ENCODE data around the gene DNAH10. TPM values are rescaled to one million over a fixed set of nuclear protein-coding genes. Genes with fewer than 3 reads are reported as not detected.

Gene DNAH10
- total RNA-seq, 1 donor from 2014 or later = 1.0 TPM

GRCh38 chr12:123850246-123851134, 88.4 kb downstream of the DNAH10 start:
- H3K27ac Mint-ChIP-seq = no peak overlapping the region
- no peak for TF ChIP-seq CTCF (IDR thresholded peaks at IDR 0.05; ENCODE audit: unreplicated experiment)
- H3K4me1 Mint-ChIP-seq (ENCODE audit: low read depth) = no peaks in the 10 kb centered on the region
- H3K4me3 Mint-ChIP-seq (ENCODE audit: low read depth) = no peak overlapping the region
- H3K27me3 Mint-ChIP-seq = peaks cover 12% of the 10 kb centered on the region
- H3K9me3 Mint-ChIP-seq (ENCODE audit: low read depth) = no peaks in the 10 kb centered on the region
- no peak for DNase-seq (ENCODE audit: low spot score, unreplicated experiment)
- H3K36me3 Mint-ChIP-seq (ENCODE audit: insufficient read depth) = no peaks in the 10 kb centered on the region

DNA sequence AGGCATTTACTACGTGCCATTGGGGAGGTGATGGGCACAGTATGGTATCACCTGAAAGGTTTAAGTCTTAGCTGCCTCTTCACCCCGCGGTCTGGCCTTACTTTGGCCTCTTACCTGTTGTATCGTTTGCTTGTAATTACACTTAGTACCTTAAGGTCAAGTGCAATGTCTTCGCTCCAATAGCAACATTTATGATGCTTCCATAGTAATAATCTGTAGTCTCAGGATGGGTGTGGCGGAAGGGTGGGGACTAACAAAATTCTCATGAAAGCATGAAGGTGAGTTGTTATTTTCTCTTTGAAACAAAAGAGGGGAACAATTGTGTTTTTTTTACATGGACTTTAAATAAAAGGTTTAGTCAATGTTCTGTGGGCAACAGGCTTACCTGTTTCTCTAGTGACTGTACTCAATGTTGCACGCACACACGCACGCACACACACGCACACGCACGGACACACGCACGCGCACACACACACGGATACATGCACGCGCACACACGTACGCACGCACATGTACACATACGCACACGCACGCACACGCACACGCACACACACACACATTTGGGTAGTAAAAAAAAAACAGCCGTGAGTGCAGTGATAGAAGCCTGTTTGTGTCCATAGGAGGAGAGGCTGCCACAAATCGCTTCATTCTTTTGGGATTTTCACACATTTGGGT, 91.4 kb downstream of the DNAH10 start:
- no peaks in the 10 kb centered on the region for H3K9me3 Mint-ChIP-seq (ENCODE audit: low read depth)
- DNase-seq (ENCODE audit: low spot score, unreplicated experiment) = no peak
- peak overlapping the region; percentile 22 for H3K27ac Mint-ChIP-seq
- peaks cover 13% of the 10 kb centered on the region for H3K27me3 Mint-ChIP-seq
- H3K4me3 Mint-ChIP-seq (ENCODE audit: low read depth) = no peak overlapping the region
- H3K36me3 Mint-ChIP-seq (ENCODE audit: insufficient read depth) = no peaks in the 10 kb centered on the region
- H3K4me1 Mint-ChIP-seq (ENCODE audit: low read depth) = no peaks in the 10 kb centered on the region
- TF ChIP-seq CTCF (IDR thresholded peaks at IDR 0.05; ENCODE audit: unreplicated experiment) = no peak

DNA sequence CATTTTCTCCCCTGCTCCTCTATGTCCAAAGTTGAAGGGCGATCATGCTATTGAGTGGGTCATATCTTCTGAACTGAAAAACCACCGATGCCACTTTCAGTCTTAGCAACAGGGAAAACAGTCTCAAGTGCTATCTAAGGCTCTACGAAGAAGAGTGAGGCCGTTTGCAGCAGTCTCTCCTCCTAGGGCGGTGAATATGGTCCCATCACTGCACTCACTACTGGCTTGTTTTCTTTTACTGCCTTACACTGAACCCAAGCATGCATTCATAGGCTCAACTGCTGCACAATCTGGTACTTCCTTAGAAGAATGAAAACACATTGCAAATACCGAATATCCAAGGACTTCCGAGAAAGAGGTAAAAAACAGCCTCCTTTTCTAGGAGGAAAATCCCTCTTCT, 92.1 kb downstream of the DNAH10 start:
- Mint-ChIP-seq H3K36me3 (ENCODE audit: insufficient read depth) (no peaks in the 10 kb centered on the region), H3K27me3 (peaks cover 14% of the 10 kb centered on the region), H3K4me3 (ENCODE audit: low read depth) (no peak overlapping the region), H3K27ac (no peak overlapping the region), H3K9me3 (ENCODE audit: low read depth) (no peaks in the 10 kb centered on the region), H3K4me1 (ENCODE audit: low read depth) (no peaks in the 10 kb centered on the region)
- no peak for TF ChIP-seq CTCF (IDR thresholded peaks at IDR 0.05; ENCODE audit: unreplicated experiment)
- no peak for DNase-seq (ENCODE audit: low spot score, unreplicated experiment)

DNA sequence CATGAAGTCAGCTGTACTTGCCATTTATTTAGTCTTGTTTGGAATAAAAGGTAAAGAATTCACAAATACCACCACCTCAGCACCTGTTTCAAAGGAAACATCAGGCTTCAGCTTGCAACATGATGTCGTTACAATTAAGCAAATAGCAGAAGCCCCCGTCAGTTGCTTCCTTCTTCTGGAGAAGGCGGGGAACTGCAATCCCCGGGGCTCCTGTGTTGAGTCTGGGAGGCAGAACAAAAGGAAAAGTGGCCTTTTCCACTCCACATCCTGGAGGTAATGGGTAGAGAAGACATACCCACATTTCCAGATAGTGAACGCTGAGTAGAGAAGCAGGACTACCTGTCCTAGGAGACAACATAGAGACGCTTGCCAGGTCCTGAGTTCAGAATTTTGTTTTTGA, 92.8 kb downstream of the DNAH10 start:
- Mint-ChIP-seq H3K36me3 (ENCODE audit: insufficient read depth) (no peaks in the 10 kb centered on the region), H3K27ac (no peak overlapping the region), H3K4me1 (ENCODE audit: low read depth) (no peaks in the 10 kb centered on the region), H3K4me3 (ENCODE audit: low read depth) (no peak overlapping the region), H3K9me3 (ENCODE audit: low read depth) (no peaks in the 10 kb centered on the region), H3K27me3 (peaks cover 11% of the 10 kb centered on the region)
- no peak for TF ChIP-seq CTCF (IDR thresholded peaks at IDR 0.05; ENCODE audit: unreplicated experiment)
- no peak for DNase-seq (ENCODE audit: low spot score, unreplicated experiment)

- no peaks in the 10 kb centered on the region for H3K36me3 Mint-ChIP-seq (ENCODE audit: insufficient read depth)
- H3K27ac Mint-ChIP-seq = no peak overlapping the region
- DNase-seq (ENCODE audit: low spot score, unreplicated experiment) = no peak
- H3K4me1 Mint-ChIP-seq (ENCODE audit: low read depth) = peaks cover 2% of the 10 kb centered on the region
- H3K4me3 Mint-ChIP-seq (ENCODE audit: low read depth) = no peak overlapping the region
- TF ChIP-seq CTCF (IDR thresholded peaks at IDR 0.05; ENCODE audit: unreplicated experiment) = no peak
- no peaks in the 10 kb centered on the region for H3K9me3 Mint-ChIP-seq (ENCODE audit: low read depth)
- H3K27me3 Mint-ChIP-seq = peaks cover 11% of the 10 kb centered on the region
Observed at GRCh38 chr12:123856681-123857080, 94.6 kb downstream of the DNAH10 start.

Measured in progenitor cell of endocrine pancreas (in vitro differentiated cells).